Epidermal melanocyte (primary cell): Measurements from ENCODE around the gene UBE2E2.
"Not testable (repeated sequence)": the region's sequence is repeated elsewhere in the genome, so short reads cannot be mapped to it uniquely, and the experiment has no call there.

Experiments used
- DNase-seq: peaks from one replicate; pipeline ENCODE4 v3.0.0; 2011; ENCODE audit warnings: low spot score; ENCODE audit not compliant: insufficient read length

The UBE2E2 gene

DNA sequence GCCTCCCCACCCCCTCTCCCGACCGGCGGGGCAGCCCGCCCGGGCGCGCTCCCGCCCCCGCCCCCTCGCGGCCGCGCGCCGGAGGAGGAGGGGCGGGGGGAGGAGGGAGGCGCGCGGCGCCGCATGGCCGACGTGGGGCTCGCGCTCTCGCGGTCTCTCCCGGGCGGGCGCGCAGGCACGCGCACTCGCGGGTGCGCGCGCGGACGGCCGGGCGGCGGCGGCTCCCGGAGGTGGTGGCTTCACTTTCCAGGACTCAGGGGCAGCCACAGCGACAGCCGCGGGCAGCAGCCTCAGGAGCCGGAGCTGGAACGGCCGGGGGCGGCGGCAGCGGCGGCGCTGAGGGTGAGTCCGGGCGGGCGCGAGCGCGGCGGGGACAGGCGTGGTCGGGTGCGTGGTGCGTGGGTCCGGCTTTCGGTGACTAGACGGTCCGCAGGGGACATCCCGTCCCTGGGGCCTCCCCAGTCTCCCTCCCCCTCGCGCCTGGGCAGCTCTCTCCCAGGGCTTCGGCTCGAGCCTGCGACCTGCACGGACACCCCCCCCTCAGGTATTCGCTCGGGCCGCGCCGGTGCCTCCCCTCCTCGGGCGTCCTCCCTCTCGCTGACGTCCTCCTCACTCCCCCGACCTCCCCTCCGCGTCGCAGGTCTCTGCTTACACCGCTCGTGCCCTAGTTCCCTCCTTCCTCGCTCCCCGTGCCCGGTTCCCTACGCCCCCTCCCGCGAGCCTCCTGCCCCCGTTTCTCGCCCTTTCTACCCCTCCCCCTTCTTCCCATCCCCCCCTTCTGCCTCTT lies at the start of gene UBE2E2:
TSS of gene UBE2E2 (plus strand) at position 407 of the 787 bp plus-strand sequence.
- peak; percentile 51 for DNase-seq

- no peak for DNase-seq
Measured at GRCh38 chr3:23153436-23153835, 49.7 kb upstream of the UBE2E2 start.

DNA sequence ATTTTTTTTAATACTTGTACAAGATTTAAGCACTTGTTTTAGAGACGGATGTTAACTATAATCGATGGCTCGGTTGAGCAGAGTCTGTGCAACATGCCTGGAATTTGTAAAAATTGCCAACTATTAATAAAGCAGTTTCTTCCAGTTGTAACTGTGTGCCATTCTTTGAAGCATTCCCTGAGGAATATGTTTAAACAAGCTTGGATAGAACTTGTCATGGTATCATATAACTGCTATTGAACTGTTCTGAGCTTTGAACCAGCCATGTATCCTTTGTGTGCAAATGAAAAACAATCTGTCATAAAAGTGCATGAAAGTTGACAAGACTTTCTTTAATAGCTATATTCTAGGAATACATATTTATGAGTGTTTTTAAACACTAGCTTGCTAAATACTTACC lies 45.8 kb upstream of the UBE2E2 start:
- DNase-seq = no peak

- no peak for DNase-seq
Measured at GRCh38 chr3:23159929-23160328, 43.2 kb upstream of the UBE2E2 start.

GRCh38 chr3:23161308-23161707 lies 41.8 kb upstream of the UBE2E2 start:
- DNase-seq = no peak

DNA sequence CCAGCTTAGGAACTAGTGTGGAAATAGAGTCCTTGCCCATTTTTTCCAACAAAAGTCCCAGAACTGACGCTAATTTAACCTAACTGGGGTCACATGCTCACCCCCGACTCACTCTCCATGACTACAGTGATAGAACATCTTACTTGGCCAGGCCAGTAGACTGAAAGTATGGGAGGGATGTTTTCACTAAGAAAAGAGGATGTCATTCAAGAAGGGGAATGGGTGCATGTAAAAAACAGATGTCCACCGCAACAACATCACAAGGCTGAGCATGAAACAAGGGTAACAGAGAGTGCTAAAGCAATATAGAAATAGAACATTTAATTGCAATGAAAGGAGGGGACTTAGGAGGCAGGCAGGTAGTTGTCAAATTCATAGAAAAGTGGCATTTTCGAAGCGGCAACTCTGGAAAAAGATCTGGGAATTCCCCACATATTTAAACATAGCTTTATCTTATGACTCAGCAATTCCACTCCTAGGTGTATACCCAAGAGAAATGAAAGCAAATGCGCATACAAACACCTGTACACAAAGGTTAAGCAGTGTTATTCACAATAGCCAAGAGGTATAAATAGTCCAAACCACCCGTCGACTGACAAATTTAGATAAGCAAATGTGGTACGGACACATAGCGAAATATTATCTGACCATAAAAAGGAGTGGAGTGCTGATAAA lies 41.1 kb upstream of the UBE2E2 start:
- DNase-seq = no peak

DNA sequence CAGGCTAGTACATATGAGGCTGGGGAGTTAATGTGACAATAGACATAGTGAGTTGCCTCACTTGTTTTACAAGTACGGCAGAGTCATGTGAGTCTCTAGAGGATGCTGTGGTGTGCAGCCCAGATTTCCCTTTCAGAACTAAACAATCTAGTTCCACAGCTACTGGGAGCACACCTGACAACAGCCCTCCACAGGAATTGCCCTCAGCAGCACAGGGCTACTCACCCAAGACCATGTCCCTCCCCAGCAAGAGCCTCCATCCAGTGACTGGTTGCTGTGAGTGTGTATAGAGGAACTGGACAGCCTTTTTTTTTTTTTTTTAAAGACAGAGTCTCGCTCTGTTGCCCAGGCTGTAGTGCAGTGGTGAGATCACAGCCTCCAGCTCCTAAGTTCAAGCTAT lies 40.2 kb upstream of the UBE2E2 start:
- DNase-seq = no peak

- no peak for DNase-seq
Measured at GRCh38 chr3:23164746-23165145, 38.4 kb upstream of the UBE2E2 start.

DNA sequence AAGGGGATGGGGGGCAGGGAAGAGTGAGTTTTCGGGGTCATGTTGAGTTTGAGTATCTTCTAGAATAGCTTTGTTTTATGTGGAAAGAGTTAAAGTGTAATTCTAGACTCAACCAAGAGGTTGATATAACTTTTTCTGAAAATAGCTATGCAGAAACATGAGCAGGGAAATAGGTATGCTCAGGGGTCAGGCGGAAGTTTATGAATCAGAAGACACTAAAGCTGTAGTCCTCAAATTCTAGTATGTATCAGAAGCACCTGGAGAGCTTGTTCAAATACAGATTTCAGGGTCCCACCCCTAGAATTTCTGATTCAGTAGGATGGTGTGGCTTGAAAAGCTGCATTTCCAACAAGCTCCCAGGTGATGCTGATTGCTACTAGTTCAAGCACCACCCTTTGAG lies 37.6 kb upstream of the UBE2E2 start:
- no peak for DNase-seq

DNA sequence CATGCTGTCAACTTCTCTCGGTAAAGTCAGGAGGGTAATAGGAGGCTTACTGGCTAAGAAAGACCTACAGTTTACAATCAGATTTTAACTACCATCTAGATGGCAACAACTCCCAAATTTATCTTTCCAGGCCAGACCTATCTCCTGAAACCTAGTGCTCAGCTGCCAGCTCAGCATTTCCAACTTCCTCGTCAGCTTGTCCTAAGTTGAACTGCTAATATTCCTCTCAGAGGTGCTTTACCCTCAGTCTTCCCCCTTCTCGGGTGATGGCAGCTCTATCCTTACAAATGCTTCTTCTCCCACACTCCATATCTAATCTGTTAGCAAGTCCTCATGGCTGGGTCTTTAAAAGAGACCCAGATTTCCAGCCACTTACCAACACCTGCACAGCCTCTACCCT lies 36.9 kb upstream of the UBE2E2 start:
- DNase-seq = no peak

- DNase-seq = no peak
Measured at GRCh38 chr3:23166845-23167244, 36.3 kb upstream of the UBE2E2 start.

DNA sequence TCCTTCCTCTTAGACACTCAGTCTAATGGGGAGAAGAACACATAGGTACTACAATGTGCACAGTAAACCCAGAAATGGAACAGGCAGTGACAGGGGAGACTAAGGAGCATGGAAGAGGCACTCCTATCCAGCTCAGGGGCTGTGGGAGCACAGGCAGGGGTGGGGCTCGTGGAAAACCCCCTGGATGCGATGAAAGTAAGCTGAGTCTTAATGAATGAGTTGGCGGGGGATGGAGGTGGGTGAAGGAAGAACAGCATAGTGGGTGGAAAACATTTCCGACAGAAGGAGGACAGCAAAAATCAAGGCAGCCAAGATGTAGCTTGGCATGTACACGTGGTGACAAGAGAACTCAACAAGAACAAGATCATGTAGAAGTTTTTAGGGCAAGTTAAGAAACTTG lies 33.6 kb upstream of the UBE2E2 start:
- DNase-seq = no peak

GRCh38 chr3:23170291-23170690 lies 32.8 kb upstream of the UBE2E2 start:
- DNase-seq = no peak

DNA sequence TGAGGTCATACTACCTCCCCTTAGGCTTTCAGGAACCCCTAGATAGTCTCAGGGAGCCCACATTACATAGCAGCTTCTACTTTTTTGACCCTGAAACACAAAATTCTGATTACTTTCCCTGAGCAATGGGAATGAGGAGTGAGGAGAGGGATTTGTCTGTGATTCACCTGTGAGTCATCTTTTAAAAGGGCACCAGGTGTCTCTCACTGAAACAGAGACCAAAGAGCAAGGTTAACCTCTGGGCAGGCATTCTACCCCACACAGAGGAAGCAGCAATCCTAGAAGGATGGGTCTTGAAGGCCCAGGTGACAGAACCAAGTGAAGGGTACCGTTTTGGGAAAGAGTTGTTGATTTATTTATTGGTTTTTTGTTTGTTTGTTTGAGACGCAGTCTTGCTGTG lies 31.1 kb upstream of the UBE2E2 start:
- no peak for DNase-seq

DNA sequence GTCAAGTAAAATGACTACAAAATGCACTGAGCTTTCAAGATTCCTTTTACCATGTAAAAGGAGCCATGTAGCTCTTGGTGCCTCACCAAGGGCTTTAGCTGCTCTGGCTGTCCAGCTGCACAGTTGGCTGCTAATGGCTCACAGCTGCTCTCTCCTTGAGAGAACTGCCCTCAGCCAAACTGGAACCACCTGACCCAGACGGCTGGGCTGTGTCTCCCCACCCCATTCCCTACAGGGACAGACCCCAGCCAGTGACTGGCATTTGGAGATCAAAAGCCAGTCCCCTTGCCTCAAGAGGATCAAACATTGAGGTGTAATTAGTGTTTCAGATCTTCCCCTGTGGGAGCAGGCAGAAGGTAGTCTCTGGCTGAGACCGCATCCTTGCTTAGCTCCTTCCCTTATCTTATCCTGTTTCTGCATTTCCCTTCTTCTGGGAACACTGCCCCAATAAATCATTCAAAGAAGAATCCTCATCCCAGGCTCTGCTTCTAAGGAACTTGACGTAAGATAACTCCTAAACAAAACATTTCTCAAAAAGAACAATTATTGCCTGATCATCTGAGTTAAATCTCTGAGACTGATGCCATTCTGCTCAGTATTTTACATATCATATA lies 28.6 kb upstream of the UBE2E2 start:
- DNase-seq = no peak

DNA sequence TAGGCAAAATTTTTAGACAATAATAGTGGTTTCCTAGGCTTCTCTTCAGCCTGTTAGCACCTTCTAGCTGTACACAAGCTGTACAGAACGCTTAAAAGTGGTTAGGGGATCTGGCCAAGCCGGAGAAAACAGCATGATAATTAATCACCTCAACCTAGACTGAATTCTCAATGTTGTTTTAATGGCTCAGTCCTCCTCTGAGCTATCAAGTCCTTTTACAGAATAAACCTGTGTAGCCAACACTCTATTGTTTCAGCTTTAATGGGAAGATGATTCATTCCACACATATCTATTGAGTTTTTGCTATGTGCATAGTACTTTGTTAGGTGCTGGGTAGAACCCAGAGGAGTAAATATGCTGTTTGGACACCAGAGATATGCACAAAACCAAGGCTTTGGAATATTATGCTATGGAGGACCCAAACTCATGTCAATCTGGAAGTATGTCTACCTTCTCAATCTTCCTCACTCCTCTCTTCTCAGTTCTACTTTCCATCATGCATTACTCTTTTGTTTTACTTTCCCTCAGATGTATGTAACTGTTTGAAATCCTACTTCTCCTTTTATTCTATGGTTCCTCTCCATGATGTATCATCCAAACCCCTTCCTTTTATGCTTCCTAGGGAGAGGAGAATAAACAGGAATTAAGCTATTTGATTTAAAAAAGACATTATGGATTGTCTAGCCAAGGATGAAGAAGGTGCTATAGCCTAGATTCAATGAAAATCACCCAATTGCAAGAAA lies 27.6 kb upstream of the UBE2E2 start:
- DNase-seq = no peak

GRCh38 chr3:23176839-23177238 lies 26.3 kb upstream of the UBE2E2 start:
- DNase-seq = not testable (repeated sequence)

GRCh38 chr3:23182996-23183513 lies 20.1 kb upstream of the UBE2E2 start:
- no peak for DNase-seq

DNA sequence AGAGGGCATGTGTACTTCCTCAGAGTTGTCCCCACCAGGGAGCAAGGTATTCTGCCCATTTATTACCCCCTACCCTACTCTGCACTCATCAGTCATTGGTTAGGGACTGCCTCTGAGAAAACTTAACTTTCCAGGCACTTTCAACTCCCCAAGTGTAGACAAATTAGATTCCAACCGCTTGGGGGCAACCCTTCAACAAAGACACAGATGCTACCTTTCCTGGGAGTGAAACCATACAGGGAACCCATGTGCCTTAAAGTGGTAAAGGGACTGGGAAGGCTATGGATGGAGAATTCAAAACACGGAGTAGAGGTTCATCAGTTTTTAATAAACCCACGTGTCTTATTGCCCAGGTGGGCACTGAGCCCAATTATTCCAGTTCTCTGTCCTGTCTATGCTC lies 19.4 kb upstream of the UBE2E2 start:
- DNase-seq = no peak

GRCh38 chr3:23185861-23186260 lies 17.3 kb upstream of the UBE2E2 start:
- DNase-seq = no peak

DNA sequence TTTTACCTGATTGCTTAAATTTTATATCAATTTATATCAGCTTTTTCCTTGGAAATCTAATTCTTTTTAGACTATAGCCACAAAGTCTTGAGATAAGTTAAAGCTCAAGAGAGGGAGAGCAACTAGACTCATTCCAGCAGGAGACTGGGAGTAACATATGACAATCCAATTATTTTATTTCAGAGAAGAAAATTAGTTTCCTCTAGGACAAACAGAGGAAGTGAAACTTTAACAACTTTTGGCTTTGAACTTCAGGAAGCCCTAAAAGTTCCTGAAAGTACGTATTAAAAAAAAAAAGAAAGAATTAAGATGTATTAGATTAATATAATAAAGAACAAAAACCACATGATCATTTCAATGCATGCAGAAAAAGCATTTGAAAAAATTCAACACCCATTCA lies 13.9 kb upstream of the UBE2E2 start:
- DNase-seq = no peak

GRCh38 chr3:23192816-23193215 lies 10.3 kb upstream of the UBE2E2 start:
- no peak for DNase-seq
